HG02840 (cell line): ENCODE measurements around the gene TMEM151B.
A peak's percentile ranks its signal among the peaks of the same experiment; 100 is the strongest.

Experiments used
- ATAC-seq: cut with Tn5 transposase; IDR thresholded peaks from one replicate; pipeline ENCODE4 v1.9.1; 2021; ENCODE audit warnings: mild to moderate bottlenecking, moderate library complexity, moderate number of reproducible peaks; ENCODE audit not compliant: unreplicated experiment, low FRiP score

Gene TMEM151B

DNA sequence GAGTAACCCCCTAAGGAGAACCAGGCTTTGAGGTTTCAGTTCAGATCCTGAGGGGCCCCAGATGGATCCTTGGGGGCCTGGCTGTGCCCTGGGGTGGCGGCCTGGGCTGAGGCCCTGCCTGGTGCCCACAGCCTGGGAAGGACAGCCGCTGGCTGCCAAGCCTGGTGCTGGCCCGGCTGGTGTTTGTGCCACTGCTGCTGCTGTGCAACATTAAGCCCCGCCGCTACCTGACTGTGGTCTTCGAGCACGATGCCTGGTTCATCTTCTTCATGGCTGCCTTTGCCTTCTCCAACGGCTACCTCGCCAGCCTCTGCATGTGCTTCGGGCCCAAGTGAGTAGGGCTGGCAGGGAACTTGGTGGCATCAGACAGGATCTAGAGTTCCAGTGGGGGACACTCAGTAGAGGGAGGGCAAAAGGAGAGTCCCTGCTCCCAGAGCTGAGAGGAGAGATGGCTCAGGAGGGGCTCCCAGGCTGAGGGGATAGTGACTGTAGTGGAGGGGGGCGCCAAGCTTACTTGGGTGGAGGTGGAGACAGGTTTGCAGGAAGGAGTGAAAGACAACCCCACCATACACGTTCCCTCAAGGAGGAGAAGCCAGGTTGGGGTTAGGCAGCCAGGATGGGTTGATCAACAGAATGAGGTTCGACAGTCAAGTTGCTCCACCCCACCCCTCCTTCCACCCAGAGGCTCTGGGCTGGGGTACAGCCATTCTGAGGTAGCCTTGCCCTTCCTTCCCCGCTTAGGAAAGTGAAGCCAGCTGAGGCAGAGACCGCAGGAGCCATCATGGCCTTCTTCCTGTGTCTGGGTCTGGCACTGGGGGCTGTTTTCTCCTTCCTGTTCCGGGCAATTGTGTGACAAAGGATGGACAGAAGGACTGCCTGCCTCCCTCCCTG is 37.3 kb upstream of the TMEM151B start:
- ATAC-seq: no peak

DNA sequence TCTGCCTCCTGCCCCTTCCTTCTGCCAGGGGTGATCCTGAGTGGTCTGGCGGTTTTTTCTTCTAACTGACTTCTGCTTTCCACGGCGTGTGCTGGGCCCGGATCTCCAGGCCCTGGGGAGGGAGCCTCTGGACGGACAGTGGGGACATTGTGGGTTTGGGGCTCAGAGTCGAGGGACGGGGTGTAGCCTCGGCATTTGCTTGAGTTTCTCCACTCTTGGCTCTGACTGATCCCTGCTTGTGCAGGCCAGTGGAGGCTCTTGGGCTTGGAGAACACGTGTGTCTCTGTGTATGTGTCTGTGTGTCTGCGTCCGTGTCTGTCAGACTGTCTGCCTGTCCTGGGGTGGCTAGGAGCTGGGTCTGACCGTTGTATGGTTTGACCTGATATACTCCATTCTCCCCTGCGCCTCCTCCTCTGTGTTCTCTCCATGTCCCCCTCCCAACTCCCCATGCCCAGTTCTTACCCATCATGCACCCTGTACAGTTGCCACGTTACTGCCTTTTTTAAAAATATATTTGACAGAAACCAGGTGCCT is 36.6 kb upstream of the TMEM151B start:
- ATAC-seq: no peak

DNA sequence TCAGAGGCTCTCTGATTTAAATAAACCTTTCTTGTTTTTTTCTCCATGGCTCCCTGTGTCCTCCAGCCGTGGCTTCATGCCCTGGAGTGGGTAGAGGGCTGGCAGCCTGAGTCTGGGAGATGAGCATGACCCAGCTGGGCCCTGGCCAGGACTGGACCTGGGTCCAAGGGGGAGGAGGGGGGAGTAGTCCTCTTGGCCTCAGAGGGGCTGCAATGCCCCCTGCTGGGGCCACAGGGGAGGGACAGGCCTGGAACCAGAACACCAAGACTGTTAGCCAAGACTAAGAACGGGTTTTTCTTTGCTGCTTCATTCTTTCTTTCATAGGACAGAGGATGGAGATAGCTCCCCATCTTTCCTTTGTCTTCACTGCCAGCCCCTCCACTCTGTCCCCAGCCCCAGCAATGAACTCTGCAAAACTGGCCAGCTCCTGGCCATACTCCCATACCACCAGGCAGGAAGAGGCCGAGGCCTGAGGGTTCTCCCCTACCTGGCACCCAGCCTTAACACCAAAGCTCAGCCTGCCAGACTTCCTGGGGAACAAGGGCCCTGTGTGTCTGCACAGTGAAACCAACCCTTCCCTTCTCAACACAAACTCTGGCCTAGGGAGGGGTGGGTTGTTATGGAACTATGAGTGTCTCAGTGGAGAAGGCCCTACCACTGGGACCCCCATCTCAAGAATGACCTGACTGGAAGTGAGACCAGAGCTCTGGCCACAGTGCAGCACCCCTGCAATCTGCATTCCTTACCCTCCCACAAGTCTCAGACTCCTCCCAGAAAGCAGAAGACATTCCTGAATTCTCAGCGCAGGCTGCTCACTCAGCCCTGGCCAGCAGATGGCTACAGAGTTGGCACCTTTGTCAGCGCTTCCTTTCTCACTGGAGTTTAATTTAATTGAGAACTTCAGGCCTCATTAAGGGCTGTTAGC is 35.9 kb upstream of the TMEM151B start:
- no peak for ATAC-seq

DNA sequence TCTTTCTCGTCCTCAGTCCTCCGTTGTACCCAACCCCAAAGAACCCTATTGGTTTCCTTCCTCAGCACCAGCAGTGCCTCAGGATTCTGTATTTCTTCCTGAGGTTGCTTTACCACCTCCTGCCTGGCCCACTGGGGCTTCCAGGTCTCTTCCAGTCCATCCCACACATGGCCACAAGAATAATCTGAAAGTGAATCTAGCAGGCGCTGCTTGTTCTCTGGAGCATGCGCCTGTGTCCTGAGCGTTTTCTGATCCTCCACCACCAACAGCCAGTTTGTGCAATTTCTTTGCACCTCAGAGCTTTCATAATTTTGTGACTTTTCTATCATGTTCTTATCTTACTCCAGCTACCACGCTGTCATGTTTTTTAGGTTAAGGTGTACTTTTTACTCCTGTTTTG is 35.0 kb upstream of the TMEM151B start:
- no peak for ATAC-seq

DNA sequence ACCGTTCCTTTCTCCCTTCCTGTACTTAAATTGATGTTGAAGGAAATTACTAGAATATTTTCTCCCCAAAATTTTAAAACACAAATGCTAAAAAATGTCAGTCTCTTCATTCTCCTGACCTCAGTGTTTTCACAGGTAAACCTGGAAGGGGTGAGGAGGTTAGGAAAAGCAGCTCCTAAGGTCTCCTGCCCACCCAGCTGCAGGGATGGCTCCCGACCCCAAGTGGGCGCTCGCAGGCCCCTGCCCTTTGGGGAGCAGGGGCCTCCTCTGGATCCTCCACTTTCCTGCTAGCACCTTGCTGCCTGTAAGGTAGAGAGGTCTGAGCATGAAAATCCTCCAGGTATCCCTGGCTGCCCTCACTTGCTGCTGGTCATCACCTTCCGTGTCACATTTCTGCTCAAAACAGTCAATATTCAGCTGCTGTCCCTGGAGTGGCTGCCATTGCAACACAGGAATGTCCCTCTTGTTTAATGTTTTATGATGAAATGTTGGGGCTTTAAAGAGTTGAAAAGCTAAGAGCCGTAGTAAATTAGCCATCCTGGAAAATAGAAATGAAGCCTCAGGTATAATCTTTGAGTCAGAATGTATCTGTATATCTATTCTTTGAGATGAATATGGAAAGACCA is 34.2 kb upstream of the TMEM151B start:
- ATAC-seq: no peak

DNA sequence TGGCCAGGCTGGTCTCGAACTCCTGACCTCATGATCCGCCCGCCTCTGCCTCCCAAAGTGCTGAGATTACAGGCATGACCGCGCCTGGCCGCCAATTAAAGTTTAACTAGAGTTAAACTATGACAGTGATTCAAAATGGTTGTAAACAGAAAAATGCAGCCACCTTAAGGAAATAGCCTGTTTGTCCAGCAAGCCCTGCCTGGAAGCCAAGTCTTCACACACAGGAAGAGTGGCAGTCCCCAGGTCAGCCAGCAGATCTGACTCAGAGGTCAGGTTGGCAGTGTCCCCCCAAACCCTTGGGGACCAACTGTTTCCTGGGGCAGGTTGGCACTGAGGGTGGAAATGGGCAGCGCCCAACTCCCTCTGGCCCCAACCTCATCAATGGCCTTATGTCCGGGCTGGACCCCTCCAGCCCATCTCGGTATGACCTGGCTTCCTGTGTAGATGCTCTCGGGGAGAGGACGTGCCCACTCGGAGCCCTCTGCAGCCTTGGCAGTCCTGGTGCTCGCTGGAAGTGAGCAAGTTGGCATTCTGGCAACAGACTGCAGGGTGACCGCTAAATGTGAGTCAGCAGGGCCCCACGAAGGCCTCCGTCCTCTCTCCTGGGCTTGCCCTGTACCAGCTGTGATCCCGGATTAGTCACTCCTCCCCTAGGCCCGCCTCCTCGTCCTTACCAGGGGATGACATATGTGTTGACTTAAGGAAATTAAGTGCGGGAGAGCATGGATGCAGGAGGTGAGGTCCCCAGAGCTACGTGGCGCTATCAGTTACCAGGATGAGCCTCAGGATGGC is 33.0 kb upstream of the TMEM151B start:
- no peak for ATAC-seq

DNA sequence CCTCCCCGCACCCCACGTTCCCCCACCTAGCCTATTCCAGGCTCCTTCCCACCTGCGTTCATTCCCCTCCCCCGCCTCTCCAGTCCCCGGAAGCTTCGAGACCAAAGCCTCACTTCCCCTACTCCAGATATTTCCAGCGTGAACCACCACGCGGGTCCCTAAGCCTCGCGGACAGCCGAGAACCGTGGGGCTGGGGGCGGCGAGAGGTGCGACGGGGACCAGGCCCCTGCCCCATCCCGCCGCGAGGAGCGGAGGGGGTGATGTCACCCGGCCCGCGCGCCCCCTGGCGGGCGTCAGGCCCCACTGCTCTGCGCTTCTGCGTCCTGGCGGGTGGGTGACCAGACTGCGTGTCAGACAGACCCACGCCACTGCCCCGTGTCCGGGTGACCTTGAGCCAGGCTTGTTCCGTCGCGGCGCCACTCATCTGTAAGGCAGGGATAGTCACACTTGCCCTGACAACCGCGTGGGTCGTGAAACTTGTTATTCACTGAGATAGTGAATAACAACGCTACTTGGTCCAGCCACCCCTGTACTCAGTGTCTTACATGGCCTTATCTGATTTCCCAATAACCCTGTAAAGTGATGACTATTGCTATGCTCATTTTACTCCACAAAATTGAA is 32.3 kb upstream of the TMEM151B start:
- ATAC-seq: no peak

DNA sequence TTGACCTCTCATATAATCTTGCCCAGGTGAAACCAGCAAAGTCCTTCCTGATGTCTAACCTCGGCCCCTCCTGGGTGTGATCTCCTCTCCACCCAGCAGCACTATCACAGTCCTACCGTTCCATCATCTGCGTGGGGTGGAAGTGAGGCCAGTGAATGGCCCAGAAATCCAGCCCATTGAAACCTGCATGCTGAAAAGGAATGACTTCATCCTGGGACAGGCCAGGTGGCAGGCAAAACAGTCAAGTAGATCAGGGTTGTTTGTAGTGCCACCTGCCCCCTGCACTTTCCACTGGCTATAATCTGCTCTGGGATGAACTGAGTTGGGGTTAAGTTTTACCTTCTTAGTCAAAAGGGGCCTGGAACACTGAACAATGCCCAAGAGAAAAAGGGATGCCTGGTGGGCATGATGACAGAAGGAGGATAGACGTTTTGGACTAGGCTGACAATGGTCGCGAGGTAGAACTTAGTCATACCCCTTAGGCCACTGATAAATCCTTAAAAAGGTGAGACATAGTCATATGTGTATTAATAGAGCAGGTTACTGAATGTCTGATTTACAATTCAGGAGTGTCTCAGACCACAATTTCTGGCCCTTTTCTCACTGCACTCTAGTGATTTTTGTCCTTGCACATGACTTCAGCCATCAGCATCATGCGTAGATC is 31.4 kb upstream of the TMEM151B start:
- ATAC-seq: no peak

DNA sequence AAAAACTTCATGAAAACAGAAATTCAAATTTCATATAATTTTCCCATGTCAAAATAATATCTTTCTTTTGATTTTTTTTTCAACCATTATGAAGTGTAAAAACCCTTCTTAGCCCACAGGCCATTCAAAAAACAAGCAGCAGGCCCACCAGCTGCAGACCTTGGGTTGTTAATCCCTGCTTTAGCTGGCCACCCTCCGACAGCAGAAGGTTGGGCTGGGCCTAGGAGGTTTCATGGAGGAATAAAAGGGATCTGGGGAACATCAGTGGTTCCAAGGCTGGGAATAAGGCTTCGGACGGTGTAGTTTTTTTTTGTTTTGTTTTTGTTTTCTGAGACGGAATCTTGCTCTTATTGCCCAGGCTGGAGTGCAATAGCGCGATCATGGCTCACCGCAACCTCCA is 26.9 kb upstream of the TMEM151B start:
- ATAC-seq: no peak

DNA sequence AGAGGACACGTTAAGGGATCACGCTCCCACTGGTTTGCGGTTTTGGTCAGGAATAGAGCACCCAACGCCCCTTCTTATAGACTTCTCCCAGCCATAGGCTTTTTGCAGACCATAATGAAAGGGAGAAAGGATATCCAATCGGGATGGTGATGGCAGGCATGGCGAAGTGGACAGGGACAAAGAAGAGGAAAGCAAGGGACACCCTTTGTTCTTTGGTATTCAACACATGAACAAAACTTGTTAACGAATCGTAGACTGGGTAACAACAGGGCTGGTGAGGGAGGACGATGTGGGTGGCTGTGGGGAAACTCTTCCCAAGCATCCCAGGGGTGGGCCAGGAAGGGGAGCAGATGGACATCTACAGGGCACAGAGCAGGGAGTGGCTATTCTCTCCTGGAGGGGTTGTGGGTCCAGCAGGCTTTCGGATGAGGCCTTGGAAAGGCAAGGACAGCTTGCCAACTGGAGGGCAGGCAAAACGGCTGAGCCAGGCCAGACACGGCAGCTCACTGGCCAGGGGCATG is 24.8 kb upstream of the TMEM151B start:
- ATAC-seq: no peak

DNA sequence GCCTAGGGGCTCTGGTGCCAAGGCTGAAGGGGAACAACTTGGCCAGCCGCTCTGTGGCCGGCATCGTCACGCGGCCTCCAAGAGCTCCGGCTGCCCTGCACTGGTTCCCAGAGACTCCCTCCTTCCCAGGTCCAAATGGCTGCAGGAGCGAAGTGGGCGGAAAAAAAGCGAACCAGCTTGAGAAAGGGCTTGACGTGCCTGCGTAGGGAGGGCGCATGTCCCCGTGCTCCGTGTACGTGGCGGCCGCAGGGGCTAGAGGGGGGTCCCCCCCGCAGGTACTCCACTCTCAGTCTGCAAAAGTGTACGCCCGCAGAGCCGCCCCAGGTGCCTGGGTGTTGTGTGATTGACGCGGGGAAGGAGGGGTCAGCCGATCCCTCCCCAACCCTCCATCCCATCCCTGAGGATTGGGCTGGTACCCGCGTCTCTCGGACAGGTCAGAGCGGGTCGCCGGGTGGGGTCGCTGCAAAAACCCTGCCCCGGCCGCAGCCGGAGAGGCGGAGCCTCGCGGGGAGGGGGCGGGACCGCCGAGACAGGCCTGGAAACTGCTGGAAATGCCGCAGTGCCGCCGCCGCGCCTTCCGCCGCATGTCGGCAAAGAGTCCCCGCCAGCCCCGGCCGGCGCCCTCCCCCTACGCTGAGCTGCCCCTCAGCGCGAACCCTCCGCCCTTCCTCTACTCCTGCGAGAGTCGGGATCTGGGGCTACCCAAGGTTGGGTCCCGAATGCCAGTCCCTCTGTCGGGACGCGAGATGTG is 24.2 kb upstream of the TMEM151B start:
- peak; percentile 50 for ATAC-seq

DNA sequence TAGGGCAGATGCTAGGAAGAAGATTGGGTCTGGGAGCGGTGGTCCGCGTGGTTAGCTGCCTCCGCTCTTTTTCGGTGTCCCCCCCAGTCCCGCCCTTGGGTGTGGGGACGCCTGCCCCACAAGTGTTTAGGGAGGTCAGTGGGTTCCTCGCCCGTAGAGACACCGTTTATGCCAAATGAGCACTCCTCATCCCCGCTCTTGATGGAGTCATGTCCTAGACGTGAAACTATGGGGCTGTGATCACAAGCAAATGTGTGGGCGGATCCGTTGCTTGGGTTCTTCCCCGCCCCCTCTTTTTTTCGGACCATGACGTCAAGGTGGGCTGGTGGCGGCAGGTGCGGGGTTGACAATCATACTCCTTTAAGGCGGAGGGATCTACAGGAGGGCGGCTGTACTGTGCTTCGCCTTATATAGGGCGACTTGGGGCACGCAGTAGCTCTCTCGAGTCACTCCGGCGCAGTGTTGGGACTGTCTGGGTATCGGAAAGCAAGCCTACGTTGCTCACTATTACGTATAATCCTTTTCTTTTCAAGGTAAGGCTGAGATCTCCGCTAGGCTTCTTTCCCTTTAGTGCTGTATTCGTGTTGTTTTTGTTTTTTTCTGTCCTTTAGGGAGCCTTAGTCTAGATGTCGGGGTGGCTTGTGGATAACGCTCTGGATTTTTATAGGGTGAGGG is 23.4 kb upstream of the TMEM151B start, which contains the start of gene HSP90AB1:
Gene HSP90AB1 (plus strand): TSS at position 439 of the 675 bp plus-strand sequence. CDS start 1,529 bp downstream, outside the sequence.
- peak; percentile 58 for ATAC-seq

DNA sequence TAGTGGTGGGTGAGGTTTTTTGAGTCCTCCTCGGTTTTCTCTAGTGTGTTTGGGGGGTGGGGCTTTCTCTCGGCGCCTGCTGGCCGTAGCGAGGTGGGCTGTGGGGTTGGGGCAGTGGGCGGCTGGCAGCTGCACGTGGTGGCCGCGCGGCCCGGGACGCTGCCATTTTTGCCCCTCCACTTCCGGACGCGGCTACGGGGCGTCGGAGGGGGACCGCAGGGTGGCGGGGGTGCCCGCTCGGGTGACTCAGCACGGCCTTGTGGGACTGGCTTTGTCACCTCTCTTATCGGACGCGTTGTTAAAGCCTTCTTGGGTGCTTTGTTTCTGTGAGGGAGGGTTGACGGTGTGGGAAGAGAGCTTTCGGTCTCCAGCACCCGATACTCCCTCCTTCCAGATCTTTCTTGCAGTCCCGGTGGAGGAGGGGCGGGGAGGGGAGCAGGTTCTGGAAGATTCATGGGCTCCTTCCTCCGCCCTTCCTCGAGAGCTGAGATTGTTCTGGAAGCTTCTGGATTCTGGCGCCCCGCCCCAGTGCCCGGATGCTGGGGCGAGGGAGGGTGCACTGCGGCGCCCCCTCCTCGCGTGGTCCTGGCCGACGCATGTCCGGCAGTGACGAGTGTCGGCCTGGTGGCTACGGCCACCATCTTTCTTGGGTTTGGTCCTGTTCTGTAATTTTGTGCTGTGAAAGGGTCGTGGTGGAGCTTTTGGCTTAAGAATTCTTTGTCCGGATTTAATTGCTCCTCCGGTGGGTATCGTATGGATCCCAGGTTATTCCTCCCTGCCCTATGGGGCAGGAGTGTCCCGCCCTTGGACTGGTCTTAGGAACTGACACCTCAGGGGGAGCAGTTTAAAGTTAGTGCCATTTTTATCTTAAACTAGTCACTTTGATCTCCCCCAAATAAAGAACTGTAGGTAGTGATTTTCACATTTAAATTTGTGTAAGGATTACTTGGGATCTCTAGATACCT is 22.6 kb upstream of the TMEM151B start:
- peak; percentile 30 for ATAC-seq

DNA sequence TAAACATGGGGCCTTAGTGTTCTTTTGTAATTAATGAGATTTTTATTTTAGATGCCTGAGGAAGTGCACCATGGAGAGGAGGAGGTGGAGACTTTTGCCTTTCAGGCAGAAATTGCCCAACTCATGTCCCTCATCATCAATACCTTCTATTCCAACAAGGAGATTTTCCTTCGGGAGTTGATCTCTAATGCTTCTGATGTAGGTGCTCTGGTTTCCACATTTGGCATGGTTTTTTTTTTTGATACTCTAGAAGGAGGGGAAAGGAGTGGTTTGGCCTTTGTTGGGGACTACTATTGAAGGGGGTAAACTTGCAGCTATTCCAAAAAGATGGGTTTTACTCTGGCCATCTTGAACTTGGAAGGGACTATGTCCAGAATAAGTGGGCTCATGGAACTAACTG is 21.7 kb upstream of the TMEM151B start:
- ATAC-seq: no peak

DNA sequence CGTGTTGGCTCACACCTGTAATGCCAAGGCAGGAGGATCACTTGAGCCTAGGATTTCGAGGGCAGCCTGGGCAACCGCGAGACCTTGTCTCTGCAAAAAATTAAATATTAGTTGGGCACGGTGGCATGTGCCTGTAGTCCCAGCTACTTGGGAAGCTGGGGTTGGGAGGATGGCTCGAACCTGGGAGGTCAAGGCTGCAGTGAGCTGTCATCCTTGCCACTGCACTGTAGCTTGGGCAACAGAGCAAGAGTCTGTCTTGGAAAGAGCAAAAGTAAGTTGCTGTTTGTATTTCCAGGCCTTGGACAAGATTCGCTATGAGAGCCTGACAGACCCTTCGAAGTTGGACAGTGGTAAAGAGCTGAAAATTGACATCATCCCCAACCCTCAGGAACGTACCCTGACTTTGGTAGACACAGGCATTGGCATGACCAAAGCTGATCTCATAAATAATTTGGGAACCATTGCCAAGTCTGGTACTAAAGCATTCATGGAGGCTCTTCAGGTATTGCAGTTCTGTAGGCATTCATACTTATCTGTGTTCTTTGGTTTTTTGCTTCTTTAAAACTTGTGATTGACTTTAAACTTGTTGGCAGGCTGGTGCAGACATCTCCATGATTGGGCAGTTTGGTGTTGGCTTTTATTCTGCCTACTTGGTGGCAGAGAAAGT is 21.0 kb upstream of the TMEM151B start:
- no peak for ATAC-seq
